RPMI7951 (cell line): ENCODE measurements around the gene CYB5R3. TPM values are rescaled to one million over a fixed set of nuclear protein-coding genes. Genes with fewer than 3 reads are reported as not detected.

Source experiments
- DNase-seq: peaks from one replicate; pipeline ENCODE4 v3.0.0-alpha.2; 2012; ENCODE audit warnings: low read depth
- total RNA-seq: library from RNA; depleted of rRNA; stranded (reverse); fragments of >200 nt; shearing (Covaris generic); gene quantifications from 2 replicates; pipeline ENCODE4 v1.2.3, GENCODE V29; 2014

The CYB5R3 gene
- total RNA-seq, 1 experiment from 2014 or later: 65.2 TPM

DNA sequence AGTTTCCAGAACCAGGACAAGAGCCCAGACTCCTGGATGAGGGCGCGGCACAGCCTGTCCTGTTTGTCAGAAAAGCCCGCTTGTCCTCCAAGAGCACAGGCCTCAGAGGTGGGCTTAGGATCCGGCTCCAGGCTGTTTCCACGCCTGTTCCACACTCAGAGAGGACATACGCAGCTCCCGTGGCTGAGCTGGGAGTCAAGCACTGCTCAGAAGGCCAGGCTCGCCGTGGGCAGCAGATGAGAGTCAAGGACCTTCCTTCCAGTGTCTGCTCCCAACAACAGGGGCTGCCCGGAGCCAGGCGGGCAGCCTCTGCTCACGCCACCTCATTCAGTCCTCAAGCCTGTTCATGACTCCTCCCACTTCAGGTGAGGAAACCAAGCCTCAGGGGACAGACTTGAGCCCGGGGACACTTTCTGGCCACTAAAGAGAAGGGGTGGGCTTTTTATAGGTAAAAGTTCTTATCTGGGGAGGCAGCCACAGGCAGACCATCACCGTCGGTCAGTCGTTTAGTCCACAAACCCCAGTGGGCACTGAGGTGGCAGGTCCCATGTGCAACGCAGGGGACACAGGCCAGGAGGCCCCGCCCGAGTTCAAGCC, 3.8 kb downstream of the CYB5R3 start:
- no peak for DNase-seq

DNA sequence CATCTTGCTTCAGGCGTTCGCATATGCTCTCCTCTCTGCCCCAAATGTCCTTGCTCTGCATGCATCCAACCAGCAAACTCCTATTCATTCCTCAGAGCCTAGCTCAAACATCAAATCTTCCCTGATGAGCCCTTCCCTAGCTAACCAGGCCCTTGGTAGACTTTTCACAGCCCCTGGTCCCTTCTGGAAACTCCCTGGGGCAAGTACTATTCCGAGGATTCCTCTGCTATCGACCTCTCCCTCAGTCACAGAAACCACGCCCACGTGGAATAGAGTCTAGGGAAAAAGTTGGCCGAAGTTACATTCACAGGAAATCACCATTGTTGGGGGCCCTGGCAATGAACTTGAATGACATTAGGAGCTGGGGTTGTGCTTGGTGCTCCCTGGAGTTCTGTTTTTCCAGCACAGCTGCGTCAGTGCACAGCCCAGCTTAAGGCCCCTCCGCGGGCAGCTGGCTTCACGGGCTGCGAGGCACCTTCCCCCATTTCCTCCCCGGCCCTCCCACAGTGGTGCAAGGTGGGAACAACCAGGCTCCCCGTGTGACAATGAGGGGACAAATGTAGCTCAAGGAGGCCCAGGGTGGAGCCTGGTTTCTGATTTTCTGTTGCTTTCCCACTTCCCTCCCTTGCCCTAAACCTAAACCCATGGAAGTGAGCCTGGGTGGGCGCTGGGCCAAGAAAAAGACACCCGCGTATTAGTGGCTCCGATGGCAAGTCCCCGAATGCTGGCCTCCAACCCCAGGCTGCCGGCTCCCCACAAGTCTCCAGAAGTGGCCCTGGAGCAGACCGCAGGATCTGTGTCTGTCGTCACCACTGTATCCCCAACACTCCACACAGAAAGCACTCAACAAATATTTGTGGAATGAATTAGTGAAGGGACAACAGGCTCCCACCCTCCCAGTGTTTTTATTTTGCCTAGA, 4.5 kb downstream of the CYB5R3 start:
- DNase-seq: no peak

DNA sequence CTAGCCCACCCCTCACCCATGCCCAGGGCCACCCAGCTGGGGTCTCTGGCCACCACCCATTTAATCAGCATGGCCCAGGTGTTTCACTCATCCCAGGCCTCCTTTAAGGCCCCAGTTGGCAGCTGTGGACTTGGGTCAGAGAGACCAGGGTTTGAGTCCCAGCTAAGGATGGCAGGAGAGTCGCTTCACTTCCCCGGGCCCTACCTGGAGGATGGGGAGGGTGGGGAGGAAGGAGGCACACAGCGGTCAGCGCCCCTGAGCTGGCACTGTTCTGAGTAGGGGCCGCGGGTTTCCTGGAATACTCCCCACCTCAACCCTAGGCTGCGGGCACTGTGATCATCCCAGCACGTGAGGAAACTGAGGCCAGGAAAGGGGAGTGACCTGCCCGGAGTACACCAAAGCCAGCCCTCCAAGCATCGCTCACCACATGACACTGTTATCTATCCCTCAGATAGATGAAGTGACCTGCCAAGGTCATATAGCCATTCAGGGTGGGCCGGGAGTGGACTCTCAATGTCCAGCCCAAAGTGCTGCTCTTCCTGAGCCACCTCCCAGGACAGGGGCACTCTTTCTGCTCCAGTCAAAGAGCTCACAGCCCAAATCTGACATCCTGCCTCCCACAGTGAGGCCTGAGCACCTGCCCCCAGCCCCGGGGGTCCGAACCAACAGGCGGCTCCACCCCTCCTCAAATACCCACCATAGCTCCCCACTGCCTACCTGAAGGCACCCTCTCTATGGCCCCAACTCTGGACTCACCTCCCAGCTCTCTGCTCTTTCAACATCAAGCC, 5.4 kb downstream of the CYB5R3 start:
- DNase-seq: no peak

DNA sequence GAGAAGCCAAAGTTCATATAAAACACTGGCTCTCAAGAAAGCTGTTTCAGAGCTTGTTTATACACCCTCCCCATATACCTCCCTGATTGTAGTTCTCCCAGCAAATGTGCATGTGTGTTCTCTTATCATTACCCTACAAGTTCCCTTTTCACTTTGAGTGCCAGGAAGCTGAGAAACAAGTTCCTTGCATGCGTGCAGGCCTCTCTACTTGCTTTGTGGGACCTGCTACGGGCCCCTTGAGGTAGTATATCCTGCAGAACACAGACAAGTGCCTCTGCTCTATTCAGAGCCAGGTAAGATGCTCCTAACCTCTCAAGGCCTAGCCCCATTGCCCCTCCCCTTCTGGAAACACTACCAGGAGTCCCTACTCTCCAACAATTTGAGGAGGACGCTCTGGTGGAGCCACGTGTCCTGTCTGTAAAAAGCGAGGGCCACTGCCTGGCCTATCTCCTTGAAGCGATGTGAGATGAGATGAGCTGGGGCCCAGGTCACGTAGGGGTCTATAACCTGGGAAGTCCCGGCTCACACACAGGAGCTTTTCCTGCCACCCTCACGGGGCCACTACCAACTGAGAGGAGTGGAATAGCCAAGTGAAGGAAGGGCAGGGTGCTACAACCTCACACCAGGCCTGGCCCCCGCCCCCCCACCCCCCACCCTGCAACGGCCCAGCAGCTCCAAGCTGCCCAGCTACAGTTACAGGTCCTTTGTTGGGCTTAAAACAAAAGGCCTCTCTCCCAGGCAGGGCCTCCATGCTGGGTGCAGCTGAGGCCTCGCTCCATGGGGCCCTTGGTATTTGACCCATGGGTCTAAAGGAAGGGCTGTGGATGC, 6.2 kb downstream of the CYB5R3 start:
- no peak for DNase-seq

DNA sequence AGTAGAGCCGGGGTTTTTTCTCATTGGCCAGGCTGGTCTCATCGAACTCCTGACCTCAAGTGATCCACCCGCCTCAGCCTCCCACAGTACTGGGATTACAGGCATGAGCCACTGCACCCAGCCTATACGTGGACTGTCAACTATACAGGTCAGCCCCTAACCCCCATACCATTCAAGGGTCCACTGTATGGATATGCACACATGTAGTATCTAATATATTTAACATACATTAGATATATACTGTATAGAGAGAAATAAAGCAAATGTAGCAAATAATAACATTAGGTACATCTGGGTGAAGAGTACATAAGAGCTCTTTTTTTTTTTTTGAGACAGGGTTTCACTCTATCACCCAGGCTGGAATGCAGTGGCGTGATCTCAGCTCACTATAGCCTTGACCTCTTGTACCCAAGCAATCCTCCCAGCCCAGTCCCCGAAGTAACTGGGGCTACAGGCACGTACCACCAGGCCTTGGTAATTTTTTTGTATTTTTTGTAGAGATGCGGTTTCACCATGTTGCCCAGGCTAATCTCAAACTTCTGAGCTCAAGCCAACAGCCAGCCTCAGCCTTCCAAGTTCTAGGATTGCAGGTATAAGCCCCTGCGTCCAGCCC, 7.3 kb downstream of the CYB5R3 start:
- no peak for DNase-seq

DNA sequence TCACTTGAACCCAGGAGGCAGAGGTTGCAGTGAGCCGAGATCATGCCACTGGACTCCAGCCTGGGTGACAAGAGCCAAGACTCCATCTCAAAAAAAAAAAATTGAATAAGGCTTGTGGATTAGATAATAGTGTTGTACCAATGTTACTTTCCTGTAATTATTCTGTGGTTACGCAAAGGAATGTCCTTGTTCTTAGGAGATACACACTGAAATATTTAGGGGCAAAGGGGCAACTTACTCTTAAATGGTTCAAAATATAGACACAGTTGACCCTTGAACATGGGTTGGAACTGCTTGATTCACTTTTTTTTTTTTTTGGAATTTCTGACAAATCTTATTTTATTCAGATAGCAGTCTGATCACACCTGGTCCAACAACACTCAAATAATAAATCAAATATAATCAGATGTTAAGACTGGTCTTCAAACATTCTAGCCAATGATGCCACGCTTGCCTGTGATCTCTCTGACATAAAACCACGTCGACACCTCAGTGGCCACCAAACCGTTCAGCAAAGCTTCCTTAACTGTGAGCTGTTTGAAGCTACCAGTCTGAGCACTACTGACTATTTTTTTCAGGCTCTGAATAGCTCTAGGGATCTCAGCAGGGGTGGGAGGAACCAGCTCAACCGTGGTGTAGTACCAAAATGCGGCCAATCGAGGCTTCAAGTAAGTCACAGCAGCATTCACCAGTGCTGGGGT, 9.5 kb downstream of the CYB5R3 start:
- DNase-seq: no peak

DNA sequence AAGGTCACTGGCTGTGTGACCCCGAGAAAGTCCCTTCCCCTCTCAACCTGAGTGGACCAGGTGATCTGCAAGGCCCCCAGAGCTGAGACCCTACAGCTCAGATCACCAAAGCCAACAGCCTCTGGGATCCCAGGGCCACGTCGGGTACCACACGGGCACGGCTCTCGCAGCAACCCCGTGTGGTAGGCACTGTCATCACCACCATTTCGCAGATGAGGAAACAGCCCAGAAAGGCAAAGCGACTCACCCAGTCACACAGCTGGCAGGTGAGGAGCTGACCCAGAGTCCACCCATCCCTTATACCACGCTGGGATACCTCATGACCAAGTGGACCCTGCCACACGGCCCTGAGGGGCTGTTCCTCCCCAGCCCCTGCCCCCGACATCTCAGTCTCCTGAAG, 11.6 kb downstream of the CYB5R3 start:
- DNase-seq: no peak

DNA sequence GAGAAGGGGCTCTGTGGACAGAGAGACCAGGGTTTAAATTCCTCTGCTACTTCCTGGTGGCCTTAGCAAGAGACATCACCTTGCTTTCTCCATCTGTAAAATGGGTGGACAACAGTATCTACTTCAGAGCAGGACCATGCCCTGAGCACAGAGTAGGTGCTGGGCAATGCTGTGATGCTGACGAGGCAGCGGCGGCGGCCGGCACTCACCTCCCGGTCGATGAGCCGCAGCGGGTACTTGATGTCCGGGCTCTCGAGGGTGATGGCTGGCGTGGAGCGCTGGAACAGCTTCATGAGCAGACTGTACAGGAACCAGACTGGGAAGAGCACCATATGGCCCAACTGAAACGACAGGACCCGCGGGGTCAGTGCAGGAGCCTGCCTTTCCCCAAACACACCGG, 12.7 kb downstream of the CYB5R3 start:
- no peak for DNase-seq

DNA sequence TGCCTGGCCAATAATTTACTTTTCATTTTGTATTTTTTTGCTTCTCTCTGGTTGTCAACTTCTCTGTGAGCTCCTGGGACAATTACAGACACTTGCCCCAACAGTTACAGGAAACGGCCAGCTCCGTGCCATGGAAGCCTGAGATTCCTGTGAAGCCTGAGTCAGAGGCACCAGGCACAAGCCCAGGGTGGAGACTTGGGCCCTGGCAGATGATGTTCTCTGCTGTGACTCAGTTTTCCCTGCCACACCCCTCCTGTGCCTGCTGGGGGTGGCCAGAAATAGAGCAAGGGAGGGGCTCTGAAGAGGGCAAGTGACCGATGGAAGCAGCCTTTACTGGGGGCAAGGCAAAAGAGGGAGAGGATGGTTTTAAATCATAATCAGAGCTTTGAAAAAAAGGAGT, 13.7 kb downstream of the CYB5R3 start:
- peak; percentile 94 for DNase-seq

DNA sequence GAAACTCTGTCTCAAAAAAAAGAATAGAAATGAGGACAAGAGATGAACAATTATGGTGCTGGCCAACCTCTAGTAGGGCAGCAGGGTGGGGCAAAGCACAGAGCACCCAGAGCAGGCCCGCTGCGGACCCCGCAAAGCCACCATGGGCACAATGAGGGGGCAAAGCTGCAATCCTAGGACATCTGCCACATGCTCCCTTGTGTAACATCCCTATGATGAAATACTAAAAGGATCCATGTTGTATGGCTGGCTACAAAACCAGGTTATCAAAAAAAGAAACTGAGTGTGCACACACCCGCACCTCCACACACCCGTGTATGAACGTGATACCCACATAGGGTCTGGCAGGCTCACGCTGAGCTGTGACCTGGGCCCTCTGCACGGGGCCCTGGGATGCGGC, 16.2 kb downstream of the CYB5R3 start:
- no peak for DNase-seq

DNA sequence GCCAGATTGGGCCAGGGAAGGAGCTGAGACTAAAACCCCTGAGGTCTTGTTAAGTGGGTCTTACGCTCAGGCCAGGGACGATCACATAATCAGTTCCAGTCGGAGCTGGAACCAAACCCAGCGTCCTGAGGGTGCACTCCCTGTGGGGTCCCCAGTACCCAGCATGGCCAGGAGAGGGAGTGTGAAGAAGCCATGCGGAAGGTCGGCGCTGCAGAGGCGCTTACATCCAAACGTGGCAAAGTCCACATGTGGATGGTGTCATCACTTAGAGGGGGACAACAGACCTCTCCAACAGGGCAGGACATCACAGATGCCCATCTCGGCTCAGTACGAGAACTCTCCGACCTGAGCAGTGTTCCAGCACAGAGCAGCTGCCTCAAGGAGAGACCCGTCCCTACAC, 17.1 kb downstream of the CYB5R3 start:
- DNase-seq: no peak

DNA sequence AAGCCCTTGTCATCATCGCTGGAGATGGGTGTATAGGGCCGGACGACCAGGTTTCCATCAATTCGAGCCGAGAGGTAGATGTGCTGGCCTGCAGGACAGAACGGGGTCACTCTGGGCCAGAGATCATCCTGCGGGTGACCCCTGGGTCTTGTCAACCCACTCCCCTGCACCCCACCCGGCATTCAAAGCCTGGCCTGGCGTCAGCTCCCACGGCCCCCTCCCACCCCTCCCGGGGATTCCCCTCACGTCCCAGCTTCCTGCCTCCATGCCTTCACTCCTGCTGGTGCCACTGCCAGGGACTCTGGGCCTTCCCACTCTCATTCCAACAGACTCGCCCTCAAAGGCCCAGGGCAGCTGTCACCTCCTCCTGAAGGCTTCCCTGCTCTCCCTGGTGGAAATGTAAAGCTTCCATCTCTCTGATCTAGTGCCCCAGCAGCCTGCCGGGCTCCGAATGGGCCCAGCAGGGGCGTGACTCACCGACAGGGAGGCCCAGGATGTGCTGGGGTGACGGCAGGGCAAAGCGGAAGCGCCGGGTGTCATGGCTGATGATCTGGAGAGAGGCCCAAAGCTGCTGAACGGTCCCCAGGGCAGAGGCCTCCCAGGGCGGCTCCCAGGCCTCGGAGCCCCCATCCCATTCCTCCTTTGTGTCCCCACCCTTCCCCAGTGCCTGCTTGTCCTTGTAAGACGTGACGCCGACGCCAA, 18.1 kb downstream of the CYB5R3 start:
- DNase-seq: peak; percentile 47

DNA sequence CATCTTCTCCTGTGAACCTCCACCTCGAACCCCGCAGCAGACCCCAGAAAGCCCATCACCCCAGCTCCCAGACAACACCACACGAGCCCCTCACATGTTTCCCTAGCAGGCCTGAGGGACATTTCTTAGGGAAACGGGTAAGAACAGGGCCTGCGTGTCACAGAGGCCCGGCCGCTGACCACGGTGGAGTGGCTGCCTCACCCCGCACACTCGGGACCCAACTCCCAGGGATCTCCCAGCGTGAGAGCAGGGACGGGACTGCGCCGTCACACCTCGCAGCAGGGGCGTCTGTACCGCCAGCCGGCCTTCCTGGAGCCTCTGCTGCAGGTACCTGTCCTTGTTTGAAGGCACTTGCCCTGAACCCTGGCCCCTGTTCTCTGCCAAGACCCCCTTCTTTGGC, 19.0 kb downstream of the CYB5R3 start:
- no peak for DNase-seq

DNA sequence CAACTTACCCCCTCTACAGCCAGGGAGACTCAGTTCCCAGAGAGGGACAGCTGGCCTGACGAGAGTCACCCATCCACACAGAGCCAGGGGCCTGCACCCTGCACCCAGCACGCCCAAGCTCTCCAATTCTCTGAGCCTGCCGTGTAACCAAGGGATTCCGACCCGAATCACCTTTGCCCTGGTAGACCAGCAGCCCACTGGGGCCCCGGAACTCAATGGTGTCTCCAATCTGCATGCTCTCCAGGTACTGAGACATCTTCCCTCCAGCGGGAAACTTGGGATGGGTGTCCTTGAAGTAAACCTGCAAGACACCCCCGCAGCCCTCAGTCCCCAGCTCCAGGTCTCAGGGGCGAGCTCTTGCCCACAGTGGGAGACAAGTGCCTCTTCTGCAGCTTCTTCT, 21.2 kb downstream of the CYB5R3 start:
- DNase-seq: no peak

DNA sequence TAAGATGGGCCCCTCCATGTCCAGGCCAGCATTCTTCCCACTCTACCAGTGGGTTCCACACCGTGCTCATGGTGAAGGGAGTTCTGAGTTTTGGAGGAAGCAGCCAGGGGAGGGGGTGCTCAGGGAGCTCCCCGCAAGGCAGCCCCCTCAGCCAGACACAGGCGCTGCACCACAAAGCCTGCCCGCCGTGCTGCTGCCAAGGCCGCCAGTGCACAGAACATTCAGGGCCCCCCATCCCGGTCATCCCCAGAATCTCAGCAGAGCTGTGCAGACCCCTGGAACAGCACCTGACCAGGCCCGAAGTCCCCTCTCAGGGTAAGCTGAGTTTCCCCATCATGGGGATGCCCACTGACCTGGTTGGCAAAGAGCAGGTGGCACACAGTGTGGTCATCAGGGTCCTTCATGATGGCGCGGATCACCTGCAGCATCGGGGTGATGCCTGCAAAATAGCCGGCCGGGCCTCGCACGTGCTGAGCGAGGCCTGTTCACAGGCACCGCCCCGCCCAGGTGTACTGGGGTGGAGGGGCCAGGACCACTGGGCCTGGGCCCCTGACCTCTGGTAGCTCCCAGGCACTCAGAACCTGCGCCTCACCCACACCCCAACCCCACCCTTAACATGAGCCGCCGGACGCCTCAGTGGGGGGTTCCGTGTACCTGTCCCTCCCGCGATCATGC, 22.1 kb downstream of the CYB5R3 start:
- no peak for DNase-seq

DNA sequence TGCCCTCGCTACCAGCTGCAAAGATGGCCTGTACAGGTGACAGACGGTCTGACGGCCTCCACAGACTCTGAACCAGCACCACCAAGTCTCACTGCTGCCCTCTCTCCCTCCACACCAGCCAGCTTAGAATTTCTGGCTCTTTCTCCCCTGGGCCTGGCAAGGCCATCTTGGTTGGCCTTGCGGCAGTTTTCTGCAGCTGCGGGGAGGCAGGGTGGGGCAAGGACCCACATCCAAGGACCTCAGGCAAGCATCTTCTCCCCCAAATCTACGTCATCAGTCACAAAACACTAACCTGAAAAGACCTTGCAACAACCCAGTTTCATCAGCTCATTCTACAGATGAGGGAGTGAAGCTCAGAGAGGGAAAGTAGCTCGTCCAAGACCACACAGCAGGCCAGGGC, 22.8 kb downstream of the CYB5R3 start:
- no peak for DNase-seq

DNA sequence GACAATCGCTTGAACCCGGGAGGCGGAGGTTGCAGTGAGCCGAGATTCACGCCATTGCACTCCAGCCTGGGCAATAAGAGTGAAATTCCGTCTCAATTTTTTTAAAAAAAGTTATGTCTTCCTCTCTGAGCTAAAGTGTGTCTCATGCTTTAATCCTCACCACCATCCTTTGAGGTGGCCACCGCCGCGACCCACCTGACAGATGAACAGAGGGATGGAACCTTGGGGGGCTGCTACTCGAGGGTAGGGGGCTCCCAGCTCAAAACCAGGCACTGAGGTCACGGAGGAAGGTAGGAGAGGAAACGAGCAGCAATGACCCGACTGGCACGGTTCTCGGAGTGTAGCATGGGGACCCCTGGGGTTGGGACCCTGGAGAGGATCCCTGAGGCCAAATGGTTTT, 23.8 kb downstream of the CYB5R3 start:
- DNase-seq: no peak

DNA sequence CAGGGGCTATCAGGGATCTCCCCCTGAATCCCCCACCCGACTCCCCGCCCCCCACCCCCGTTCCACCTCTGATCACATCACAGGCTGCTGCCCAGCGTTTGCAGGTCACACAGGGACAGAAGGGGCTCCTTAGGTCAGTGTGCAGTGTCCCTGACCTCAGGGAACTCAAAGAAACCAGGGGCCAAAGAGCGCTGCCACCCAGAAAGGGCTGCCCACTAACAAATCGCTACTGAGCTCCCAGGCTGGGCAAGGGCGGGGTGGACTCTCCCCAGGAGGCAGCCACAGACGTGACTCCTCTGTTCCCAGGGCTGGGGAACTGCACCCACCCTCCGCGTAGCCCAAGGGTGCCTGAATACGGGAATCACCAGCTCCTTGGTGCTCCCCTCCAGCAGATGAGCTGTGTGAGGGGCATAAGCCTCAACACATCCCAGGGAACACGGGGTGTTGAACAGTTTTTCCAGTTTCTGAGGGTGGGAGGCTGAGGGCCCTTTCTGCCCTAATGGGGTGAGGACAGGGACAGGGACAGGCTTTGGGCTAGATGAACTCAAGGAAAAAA, 24.6 kb downstream of the CYB5R3 start:
- DNase-seq: no peak

DNA sequence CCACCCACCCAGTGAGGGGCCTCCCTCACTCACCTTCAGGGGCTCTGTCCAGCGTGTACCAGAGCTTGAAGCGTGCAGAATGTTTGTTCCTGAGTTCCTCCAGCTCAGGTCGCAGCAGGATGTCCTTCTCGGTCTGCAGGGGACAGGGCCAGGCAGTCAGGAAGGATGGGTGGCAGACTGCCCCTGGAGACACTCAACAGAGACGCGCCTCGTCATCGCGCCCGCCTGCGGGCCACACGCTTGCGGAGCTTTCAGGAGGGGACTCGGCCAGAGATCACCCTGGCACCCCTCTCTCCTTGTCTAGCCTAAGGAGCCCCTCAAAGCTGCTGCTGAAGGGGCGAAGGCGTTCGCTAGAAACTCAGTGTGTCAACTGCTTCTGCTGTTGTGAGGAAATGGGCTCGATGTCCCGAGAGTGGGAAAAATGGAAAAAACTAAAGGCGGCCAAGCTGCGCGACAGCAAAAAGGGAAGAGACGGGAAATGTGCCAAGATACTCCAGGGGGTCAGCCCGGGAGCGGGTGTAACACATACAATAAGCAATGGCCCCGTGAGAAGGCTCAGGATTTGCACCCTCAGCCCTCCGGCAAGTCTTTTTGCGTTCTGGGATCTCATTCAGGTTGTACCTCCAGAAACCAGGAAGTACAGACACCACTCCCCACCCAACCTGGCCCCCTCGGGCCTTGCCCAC, 25.3 kb downstream of the CYB5R3 start:
- DNase-seq: no peak
